ENCODE results near the gene PRR19.

The PRR19 gene

DNA sequence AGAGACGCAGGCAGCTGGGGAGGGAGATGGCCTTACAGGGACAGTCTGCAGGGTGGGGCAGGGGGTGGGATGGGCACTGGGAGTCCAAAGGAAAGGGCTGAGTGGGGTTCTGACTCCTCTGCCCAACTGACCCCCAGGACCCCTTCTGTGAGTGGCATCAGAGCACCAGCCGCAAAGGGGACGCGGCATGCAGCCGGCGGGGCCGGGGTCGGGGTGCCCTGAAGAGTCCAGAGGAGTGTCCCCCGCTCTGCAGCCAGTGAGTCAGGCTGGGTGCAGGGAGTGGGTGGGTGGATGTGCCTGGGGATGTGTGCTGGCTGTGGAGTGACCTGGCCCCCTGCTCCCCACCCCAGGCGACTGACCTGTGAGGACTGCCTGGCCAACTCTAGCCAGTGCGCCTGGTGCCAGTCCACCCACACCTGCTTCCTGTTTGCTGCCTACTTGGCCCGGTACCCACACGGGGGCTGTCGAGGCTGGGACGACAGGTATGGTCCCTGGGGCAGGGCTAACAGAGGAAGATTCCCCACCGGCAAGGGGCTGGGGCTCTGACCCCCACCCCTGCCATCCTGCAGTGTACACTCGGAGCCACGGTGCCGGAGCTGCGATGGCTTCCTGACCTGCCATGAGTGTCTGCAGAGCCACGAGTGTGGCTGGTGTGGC, 49.3 kb downstream of the PRR19 start:
- Histone ChIP-seq H3K79me2 (ENCODE audit: insufficient read depth, low read length) (no peaks in the 10 kb centered on the region), H3K4me2 (ENCODE audit: low read depth, low read length, poor library complexity, severe bottlenecking) (no peak overlapping the region), H3F3A (ENCODE audit: low read depth) (no peaks in the 10 kb centered on the region), H3K4me1 (ENCODE audit: insufficient read depth, low read length, poor library complexity, severe bottlenecking) (no peaks in the 10 kb centered on the region), H3K4me3 (ENCODE audit: low read length, poor library complexity, severe bottlenecking) (no peak overlapping the region), H3K9ac (ENCODE audit: low read depth, low read length, poor library complexity, severe bottlenecking) (no peak overlapping the region), H2AFZ (ENCODE audit: low read length) (no peak overlapping the region), H4K20me1 (ENCODE audit: insufficient read depth, low read length, poor library complexity, severe bottlenecking) (no peaks in the 10 kb centered on the region), H3K27me3 (ENCODE audit: insufficient read depth, low read length, poor library complexity, severe bottlenecking) (no peaks in the 10 kb centered on the region), H3K36me3 (ENCODE audit: insufficient read depth, low read length) (peaks cover 3% of the 10 kb centered on the region; the same call in 1 of the 2 replicates), H3K9me2 (replicated peaks; ENCODE audit: low read depth, low read length) (no peaks in the 10 kb centered on the region), H3K9me3 (ENCODE audit: insufficient read depth, low read depth, low read length) (no peaks in the 10 kb centered on the region)
- TF ChIP-seq EZH2phosphoT487 (IDR thresholded peaks at IDR 0.05; ENCODE audit: borderline replicate concordance) (no peak), CTCF (conservative IDR thresholded peaks at IDR 0.05; ENCODE audit: low read length) (no peak)

GRCh38 chr19:42352301-42353259, 50.6 kb downstream of the PRR19 start:
- H3K9ac ChIP-seq (ENCODE audit: low read depth, low read length, poor library complexity, severe bottlenecking), result no peak overlapping the region
- H3K4me3 ChIP-seq (ENCODE audit: low read length, poor library complexity, severe bottlenecking), result no peak overlapping the region
- no peak overlapping the region for H2AFZ ChIP-seq (ENCODE audit: low read length)
- no peaks in the 10 kb centered on the region for H4K20me1 ChIP-seq (ENCODE audit: insufficient read depth, low read length, poor library complexity, severe bottlenecking)
- H3K27me3 ChIP-seq (ENCODE audit: insufficient read depth, low read length, poor library complexity, severe bottlenecking), result no peaks in the 10 kb centered on the region
- H3K4me1 ChIP-seq (ENCODE audit: insufficient read depth, low read length, poor library complexity, severe bottlenecking), result no peaks in the 10 kb centered on the region
- H3K9me3 ChIP-seq (ENCODE audit: insufficient read depth, low read depth, low read length), result no peaks in the 10 kb centered on the region
- H3K36me3 ChIP-seq (ENCODE audit: insufficient read depth, low read length), result peaks cover 10% of the 10 kb centered on the region; the same call in 1 of the 2 replicates
- no peak overlapping the region for H3K4me2 ChIP-seq (ENCODE audit: low read depth, low read length, poor library complexity, severe bottlenecking)
- TF ChIP-seq CTCF (conservative IDR thresholded peaks at IDR 0.05; ENCODE audit: low read length) (no peak), EZH2phosphoT487 (IDR thresholded peaks at IDR 0.05; ENCODE audit: borderline replicate concordance) (no peak)
- H3K9me2 ChIP-seq (replicated peaks; ENCODE audit: low read depth, low read length), result no peaks in the 10 kb centered on the region
- H3K79me2 ChIP-seq (ENCODE audit: insufficient read depth, low read length), result no peaks in the 10 kb centered on the region
- H3F3A ChIP-seq (ENCODE audit: low read depth), result no peaks in the 10 kb centered on the region

- H3K4me1 ChIP-seq (ENCODE audit: insufficient read depth, low read length, poor library complexity, severe bottlenecking), result no peaks in the 10 kb centered on the region
- H3F3A ChIP-seq (ENCODE audit: low read depth), result no peaks in the 10 kb centered on the region
- TF ChIP-seq EZH2phosphoT487 (IDR thresholded peaks at IDR 0.05; ENCODE audit: borderline replicate concordance) (no peak), CTCF (conservative IDR thresholded peaks at IDR 0.05; ENCODE audit: low read length) (no peak)
- H3K79me2 ChIP-seq (ENCODE audit: insufficient read depth, low read length), result no peaks in the 10 kb centered on the region
- H3K9ac ChIP-seq (ENCODE audit: low read depth, low read length, poor library complexity, severe bottlenecking), result no peak overlapping the region
- H4K20me1 ChIP-seq (ENCODE audit: insufficient read depth, low read length, poor library complexity, severe bottlenecking), result no peaks in the 10 kb centered on the region
- no peaks in the 10 kb centered on the region for H3K27me3 ChIP-seq (ENCODE audit: insufficient read depth, low read length, poor library complexity, severe bottlenecking)
- no peak overlapping the region for H3K4me3 ChIP-seq (ENCODE audit: low read length, poor library complexity, severe bottlenecking)
- H3K36me3 ChIP-seq (ENCODE audit: insufficient read depth, low read length), result peaks cover 7% of the 10 kb centered on the region; the same call in 1 of the 2 replicates
- no peak overlapping the region for H3K4me2 ChIP-seq (ENCODE audit: low read depth, low read length, poor library complexity, severe bottlenecking)
- H3K9me3 ChIP-seq (ENCODE audit: insufficient read depth, low read depth, low read length), result no peaks in the 10 kb centered on the region
- H3K9me2 ChIP-seq (replicated peaks; ENCODE audit: low read depth, low read length), result no peaks in the 10 kb centered on the region
- H2AFZ ChIP-seq (ENCODE audit: low read length), result no peak overlapping the region
Measured at GRCh38 chr19:42353341-42354015, 51.5 kb downstream of the PRR19 start.
